Tibial artery (tissue), 4 donors: ENCODE results near the gene ADAM10.
"Not testable (repeated sequence)": the region's sequence is repeated elsewhere in the genome, so short reads cannot be mapped to it uniquely, and the experiment has no call there.

Source experiments
- DNase-seq, 2 donors: peaks; one replicate each; pipeline ENCODE4 v3.0.0-alpha.2; 2019
- H3K27ac ChIP-seq, 2 donors: fragments of 200-600 bp; sonication (generic) in 1 of 2; 1 replicate in 1 of 2; 2 replicates in 1 of 2; pipeline ENCODE4 v1.5.1; 2018 to 2019; ENCODE audit warnings: mild to moderate bottlenecking in 1 of 2
- H3K27me3 ChIP-seq, 2 donors: fragments of 200-600 bp; sonication (generic) in 1 of 2; one replicate each; pipeline versions ENCODE4 v1.5.1 to v1.6.0; 2016 to 2019
- H3K36me3 ChIP-seq, 3 donors: fragments of 200-600 bp; sonication (generic) in 2 of 3; one replicate each; pipeline ENCODE4 v1.5.1; 2016 to 2019; ENCODE audit warnings: mild to moderate bottlenecking in 2 of 3
- H3K4me1 ChIP-seq, 4 donors: fragments of 200-600 bp; sonication (generic) in 2 of 4; 1 replicate in 3 of 4; 2 replicates in 1 of 4; pipeline ENCODE4 v1.5.1; 2016 to 2019
- H3K4me3 ChIP-seq, 2 donors: fragments of 200-600 bp; sonication (generic) in 1 of 2; 1 replicate in 1 of 2; 2 replicates in 1 of 2; pipeline ENCODE4 v1.5.1; 2018 to 2019; ENCODE audit warnings: mild to moderate bottlenecking in 2 of 2
- H3K9me3 ChIP-seq, 3 donors: fragments of 200-600 bp; sonication (generic) in 1 of 3; one replicate each; pipeline ENCODE4 v1.5.1; 2016 to 2019
- intact Hi-C: fragments of 100-400 bp; cut with DNase I; formaldehyde crosslinking; loops from one replicate; pipeline ENCODE4 v1.15.0; 2023; ENCODE audit warnings: low total_unique reads
- TF ChIP-seq, protein P1 (sequence below), 2 experiments: fragments of 200-600 bp in 1 of 2; fragments of 450-650 bp in 1 of 2; IDR thresholded peaks; one replicate each; pipeline ENCODE4 v1.5.1; 2017 to 2019; ENCODE audit warnings: antibody characterized with exemption in 2 of 2, mild to moderate bottlenecking in 1 of 2, moderate library complexity in 1 of 2

ADAM10 gene

DNA sequence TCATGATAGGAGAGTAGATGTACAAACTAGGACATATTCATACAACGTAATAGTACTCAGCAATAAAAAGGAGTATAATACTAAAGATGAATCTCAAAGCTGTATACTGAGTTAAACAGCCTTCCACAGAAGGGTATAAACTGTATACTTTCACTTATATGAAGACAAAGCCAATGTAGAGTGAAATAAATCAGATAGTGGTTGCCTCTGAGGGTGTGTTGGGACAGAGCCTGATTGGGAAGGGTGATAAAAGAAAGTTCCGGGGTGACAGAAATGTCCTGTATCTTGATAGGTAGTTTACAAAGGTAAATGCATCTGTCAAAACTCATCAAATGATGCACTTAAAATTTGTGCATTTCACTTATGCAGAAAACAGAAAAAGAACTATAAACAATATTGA lies 122.5 kb downstream of the ADAM10 start:
- TF ChIP-seq, protein P1, sequence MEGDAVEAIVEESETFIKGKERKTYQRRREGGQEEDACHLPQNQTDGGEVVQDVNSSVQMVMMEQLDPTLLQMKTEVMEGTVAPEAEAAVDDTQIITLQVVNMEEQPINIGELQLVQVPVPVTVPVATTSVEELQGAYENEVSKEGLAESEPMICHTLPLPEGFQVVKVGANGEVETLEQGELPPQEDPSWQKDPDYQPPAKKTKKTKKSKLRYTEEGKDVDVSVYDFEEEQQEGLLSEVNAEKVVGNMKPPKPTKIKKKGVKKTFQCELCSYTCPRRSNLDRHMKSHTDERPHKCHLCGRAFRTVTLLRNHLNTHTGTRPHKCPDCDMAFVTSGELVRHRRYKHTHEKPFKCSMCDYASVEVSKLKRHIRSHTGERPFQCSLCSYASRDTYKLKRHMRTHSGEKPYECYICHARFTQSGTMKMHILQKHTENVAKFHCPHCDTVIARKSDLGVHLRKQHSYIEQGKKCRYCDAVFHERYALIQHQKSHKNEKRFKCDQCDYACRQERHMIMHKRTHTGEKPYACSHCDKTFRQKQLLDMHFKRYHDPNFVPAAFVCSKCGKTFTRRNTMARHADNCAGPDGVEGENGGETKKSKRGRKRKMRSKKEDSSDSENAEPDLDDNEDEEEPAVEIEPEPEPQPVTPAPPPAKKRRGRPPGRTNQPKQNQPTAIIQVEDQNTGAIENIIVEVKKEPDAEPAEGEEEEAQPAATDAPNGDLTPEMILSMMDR (IDR thresholded peaks at IDR 0.05) = no peak
- H3K4me1 ChIP-seq = peaks cover 0 to 9% (median 3%) of the 10 kb centered on the region in 4 donors
- DNase-seq = no peak
- intact Hi-C loops = no loop called here
- no peak overlapping the region for H3K4me3 ChIP-seq
- no peaks in the 10 kb centered on the region for H3K27me3 ChIP-seq
- no peaks in the 10 kb centered on the region for H3K9me3 ChIP-seq
- H3K27ac ChIP-seq = no peak overlapping the region
- H3K36me3 ChIP-seq = peaks cover 9 to 22% (median 16%) of the 10 kb centered on the region in 3 donors

- H3K27me3 ChIP-seq = no peaks in the 10 kb centered on the region
- no peak for DNase-seq
- H3K4me1 ChIP-seq = peaks cover 0 to 9% (median 3%) of the 10 kb centered on the region in 4 donors
- TF ChIP-seq, protein P1 (IDR thresholded peaks at IDR 0.05) = no peak
- H3K9me3 ChIP-seq = no peaks in the 10 kb centered on the region
- no peak overlapping the region for H3K27ac ChIP-seq
- H3K36me3 ChIP-seq = peaks cover 9 to 21% (median 16%) of the 10 kb centered on the region in 3 donors
- intact Hi-C loops = no loop called here
- no peak overlapping the region for H3K4me3 ChIP-seq
Observed at GRCh38 chr15:58626378-58626777, 123.1 kb downstream of the ADAM10 start.

GRCh38 chr15:58622877-58623276 lies 126.6 kb downstream of the ADAM10 start:
- H3K9me3 ChIP-seq = no peaks in the 10 kb centered on the region
- peaks cover 0 to 4% (median 0%) of the 10 kb centered on the region in 4 donors for H3K4me1 ChIP-seq
- H3K4me3 ChIP-seq = no peak overlapping the region
- H3K27me3 ChIP-seq = no peaks in the 10 kb centered on the region
- peaks cover 22 to 31% (median 27%) of the 10 kb centered on the region in 3 donors for H3K36me3 ChIP-seq
- TF ChIP-seq, protein P1 (IDR thresholded peaks at IDR 0.05) = no peak
- H3K27ac ChIP-seq = no peak overlapping the region
- intact Hi-C loops = no loop called here
- DNase-seq = no peak

- H3K9me3 ChIP-seq, H3K4me3 ChIP-seq, H3K27me3 ChIP-seq, H3K4me1 ChIP-seq, H3K27ac ChIP-seq, DNase-seq, intact Hi-C loops: not testable (repeated sequence)
- H3K36me3 ChIP-seq = peaks cover 19 to 26% (median 25%) of the 10 kb centered on the region in 3 donors
Observed at GRCh38 chr15:58620268-58620667, 129.2 kb downstream of the ADAM10 start.

- no peak for DNase-seq
- peaks cover 27 to 43% (median 39%) of the 10 kb centered on the region in 3 donors for H3K36me3 ChIP-seq
- H3K27ac ChIP-seq = no peak overlapping the region
- no peak overlapping the region for H3K4me3 ChIP-seq
- H3K27me3 ChIP-seq = no peaks in the 10 kb centered on the region
- TF ChIP-seq, protein P1 (IDR thresholded peaks at IDR 0.05) = no peak
- intact Hi-C loops = no loop called here
- H3K4me1 ChIP-seq = no peaks in the 10 kb centered on the region
- peaks cover 3 to 13% (median 3%) of the 10 kb centered on the region in 3 donors for H3K9me3 ChIP-seq
Observed at GRCh38 chr15:58616171-58616570, 133.3 kb downstream of the ADAM10 start.

GRCh38 chr15:58611731-58612676 lies 137.5 kb downstream of the ADAM10 start:
- Histone ChIP-seq H3K4me1 (no peaks in the 10 kb centered on the region), H3K27ac (no peak overlapping the region), H3K27me3 (no peaks in the 10 kb centered on the region), H3K9me3 (peaks cover 3 to 13% (median 3%) of the 10 kb centered on the region in 3 donors), H3K36me3 (peaks cover 28 to 45% (median 40%) of the 10 kb centered on the region in 3 donors), H3K4me3 (no peak overlapping the region)
- intact Hi-C loops = no loop called here
- TF ChIP-seq, protein P1 (IDR thresholded peaks at IDR 0.05) = no peak
- no peak for DNase-seq
